HG03571 (cell line): ENCODE data around the gene SPRED2.

ENCODE experiments used
- ATAC-seq: cut with Tn5 transposase; IDR thresholded peaks from one replicate; pipeline ENCODE4 v1.9.1; 2021; ENCODE audit not compliant: unreplicated experiment

Gene SPRED2

GRCh38 chr2:65432227-65433190 lies at the start of gene SPRED2:
Gene SPRED2, minus strand, starts transcription at chr2:65432599. Its CDS starts 612 bp downstream, at chr2:65431987.
- ATAC-seq, result no peak

DNA sequence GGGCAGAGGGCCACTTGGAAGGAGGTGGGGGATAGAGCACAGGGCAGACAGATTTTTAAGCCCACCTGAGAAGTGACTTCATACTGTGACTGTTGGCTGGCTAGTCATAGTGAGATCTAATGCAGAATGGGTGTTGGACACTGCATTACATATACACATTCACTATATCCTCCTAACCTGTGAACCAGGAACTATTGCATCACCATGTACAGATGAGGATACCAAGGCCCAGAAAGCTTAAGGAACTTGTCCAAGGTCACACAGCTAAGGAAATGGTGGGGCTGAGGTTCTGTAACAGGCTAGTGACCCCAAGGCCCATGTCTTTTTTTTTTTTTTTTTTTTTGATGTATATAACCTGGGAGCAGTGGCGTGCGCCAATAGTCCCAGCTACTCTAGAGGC lies 49.6 kb upstream of the SPRED2 start:
- ATAC-seq, result no peak

DNA sequence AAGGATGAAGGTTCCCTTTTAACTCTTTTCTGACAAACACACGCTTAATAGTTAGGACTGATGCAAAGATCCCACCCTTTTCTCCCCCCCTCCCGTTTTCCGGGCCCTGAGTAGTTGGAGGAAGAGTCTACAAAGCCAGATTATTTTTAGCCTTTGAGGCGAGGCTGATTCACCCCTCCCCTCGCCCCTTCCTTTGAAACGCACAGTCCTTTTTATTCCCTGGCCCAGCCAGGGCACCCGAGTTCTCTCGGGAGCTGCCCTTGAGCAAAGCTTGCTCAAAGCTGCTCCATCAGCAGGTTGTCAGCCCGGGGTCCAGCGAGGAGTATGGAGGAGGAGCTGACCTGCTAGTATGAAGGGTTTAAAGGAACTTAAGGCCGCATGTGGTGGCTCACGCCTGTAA lies 47.1 kb upstream of the SPRED2 start:
- ATAC-seq, result no peak

DNA sequence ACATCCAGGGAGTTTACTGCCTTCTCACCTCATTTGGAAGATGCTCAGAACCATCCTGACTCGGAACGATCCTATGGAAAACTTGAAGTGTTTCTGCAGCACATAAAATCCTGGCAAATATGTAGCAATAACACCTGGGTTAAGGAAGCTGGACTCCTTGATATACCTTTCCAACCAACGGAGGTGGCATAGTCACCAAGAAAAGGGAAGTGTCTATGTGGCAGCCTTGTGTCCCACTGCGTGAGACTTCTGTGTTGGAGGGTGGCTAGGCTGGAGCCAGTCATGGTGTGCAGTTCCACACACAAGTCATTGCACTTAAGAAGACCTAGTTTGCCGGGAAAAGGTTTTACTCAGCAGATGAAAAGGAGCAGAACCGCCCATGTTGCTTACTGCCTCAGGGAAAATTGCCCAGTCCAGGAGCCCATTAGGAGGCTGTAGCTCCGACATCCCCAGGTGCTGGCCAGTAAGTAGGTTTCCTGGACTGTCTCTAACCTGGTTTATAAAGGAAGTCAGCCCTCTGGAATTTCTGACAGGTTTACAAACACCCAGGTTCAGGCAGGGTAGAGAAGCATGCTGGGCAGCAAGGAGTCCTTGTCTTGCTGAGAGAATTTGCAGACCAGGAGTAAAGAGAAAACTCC lies 46.2 kb upstream of the SPRED2 start:
- ATAC-seq, result no peak

- no peak for ATAC-seq
Observed at GRCh38 chr2:65477590-65477989, 45.2 kb upstream of the SPRED2 start.

DNA sequence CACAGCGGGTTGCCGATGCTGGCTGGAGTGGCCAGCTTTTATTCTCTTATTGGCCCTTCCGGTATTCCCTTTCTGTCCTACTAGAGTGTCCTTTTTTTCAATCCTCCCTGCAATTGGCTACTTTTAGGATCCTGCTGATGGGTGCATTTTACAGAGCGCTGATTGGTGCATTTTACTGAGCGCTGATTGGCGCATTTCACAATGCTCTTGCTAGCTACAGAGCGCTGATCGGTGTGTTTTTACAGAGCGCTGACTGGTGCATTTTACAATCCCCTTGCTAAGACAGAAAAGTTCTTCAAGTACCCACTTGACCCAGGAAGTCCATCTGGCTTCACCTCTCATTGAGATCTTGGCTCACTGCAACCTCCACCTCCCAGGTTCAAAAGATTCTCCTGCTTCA lies 44.4 kb upstream of the SPRED2 start:
- ATAC-seq, result no peak

DNA sequence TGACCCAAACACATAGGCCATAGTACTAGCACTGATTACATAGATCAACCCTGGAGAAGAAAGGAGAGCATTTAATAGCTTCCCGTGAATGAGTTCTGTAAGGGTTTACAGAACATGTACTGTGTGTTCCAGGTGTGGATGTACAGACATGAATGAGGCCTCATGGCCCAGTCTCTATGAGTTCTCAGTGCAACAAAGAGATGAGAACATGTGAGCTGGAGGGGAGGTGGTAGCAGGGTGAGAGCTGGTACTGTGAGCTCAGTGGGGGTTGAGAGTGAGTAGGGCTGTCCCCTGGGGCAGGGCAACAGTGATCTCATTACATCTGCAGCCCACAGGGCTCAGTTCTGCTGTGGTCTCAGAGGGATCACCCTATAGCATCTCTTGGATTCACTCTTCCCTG lies 42.6 kb upstream of the SPRED2 start:
- no peak for ATAC-seq

GRCh38 chr2:65473045-65473444 lies 40.6 kb upstream of the SPRED2 start:
- no peak for ATAC-seq

DNA sequence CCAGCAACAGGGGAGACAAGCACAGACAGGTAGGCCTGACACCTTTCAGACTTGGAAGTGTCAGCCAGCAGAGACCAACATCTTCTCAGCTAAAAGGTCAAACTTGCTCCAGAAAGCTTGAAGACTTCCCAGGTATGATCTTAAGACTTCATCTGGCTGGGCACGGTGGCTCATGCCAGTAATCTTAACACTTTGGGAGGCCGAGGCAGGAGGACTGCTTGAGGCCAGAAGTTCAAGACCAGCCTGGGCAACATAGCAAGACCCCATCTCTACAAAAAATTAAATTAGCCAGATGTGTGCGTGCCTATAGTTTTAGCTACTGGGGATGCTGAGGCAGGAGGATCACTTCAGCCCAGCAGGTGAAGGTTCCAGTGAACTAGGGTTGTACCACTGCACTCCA lies 39.0 kb upstream of the SPRED2 start:
- no peak for ATAC-seq

GRCh38 chr2:65466551-65466950 lies 34.2 kb upstream of the SPRED2 start:
- ATAC-seq, result no peak

GRCh38 chr2:65465857-65466256 lies 33.5 kb upstream of the SPRED2 start:
- no peak for ATAC-seq

DNA sequence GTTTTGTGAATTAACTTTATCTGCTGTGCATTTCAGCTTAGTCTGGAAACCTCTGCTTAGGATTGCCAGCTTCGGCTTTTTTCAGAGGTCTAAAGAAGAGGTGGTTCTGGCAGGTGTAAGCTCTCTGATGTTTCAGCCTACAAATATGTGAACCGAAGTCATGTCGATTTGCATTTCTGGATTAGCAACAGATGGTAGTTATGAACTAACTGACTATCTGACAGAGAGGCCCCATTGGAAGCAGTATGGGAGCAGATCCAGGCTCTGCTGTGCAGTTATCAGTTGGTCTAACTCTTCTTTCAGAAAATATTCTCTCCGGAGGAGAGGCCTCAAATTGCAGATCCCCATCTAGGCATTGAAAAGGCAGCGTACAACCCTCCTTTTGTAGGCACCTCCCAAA lies 32.7 kb upstream of the SPRED2 start:
- ATAC-seq, result no peak

DNA sequence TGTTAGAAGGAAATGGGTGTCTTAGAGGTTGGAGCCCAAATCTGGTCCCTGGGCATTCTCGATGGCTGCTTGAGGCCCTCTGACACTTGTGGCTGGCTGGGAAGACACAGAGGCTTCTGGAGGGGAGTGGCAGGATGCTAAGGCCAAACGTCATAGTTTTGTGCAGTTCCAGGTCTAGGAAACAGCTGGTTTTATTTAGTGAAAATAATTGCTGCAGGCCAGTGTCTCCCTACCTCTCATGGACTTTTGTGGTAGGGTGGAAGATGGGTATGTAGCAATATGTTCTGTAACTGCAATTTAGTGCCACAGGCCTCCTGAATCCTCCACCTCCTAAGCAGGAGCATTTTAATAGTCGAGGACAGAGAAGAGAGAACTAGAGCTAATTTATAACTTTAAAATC lies 32.2 kb upstream of the SPRED2 start:
- no peak for ATAC-seq

GRCh38 chr2:65458999-65459398 lies 26.6 kb upstream of the SPRED2 start:
- ATAC-seq, result no peak

DNA sequence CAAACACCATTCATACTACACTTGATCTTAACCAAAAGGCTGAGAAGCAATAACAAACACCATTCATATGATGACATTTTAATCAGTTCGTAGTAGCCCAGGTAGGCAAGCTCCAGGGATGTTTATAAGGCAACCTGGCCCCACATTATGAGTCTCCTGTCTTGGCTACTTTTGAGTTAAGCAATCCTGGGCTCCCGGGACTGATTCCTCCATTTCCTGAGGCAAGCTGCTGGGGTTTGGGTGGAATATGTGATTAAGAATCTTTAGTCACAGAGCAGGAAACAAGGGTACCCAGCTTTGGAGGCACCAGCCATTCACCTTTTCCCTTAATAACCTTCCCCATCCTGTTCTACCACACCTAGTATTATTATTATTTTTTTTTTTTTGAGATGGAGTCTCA lies 24.5 kb upstream of the SPRED2 start:
- no peak for ATAC-seq

- no peak for ATAC-seq
Observed at GRCh38 chr2:65456064-65456463, 23.7 kb upstream of the SPRED2 start.

DNA sequence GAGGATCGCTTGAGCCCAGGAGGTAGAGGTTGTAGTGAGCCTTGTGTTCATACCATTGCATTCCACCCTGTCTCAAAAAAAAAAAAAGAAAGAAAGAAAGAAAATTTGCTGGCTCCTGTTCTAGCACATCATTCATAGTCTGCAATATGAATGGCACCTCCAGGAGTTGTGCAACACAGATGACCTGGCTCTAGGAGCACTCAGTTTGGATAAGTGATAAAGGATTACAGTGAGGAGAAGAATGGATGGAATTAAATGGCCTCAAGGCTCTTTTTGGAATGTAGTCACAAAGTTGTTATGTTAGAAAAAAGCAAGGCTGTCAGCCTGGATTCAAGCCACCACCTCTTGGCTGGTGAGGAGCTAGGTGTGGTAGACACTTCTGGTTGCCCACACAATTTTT lies 21.5 kb upstream of the SPRED2 start:
- ATAC-seq, result no peak

DNA sequence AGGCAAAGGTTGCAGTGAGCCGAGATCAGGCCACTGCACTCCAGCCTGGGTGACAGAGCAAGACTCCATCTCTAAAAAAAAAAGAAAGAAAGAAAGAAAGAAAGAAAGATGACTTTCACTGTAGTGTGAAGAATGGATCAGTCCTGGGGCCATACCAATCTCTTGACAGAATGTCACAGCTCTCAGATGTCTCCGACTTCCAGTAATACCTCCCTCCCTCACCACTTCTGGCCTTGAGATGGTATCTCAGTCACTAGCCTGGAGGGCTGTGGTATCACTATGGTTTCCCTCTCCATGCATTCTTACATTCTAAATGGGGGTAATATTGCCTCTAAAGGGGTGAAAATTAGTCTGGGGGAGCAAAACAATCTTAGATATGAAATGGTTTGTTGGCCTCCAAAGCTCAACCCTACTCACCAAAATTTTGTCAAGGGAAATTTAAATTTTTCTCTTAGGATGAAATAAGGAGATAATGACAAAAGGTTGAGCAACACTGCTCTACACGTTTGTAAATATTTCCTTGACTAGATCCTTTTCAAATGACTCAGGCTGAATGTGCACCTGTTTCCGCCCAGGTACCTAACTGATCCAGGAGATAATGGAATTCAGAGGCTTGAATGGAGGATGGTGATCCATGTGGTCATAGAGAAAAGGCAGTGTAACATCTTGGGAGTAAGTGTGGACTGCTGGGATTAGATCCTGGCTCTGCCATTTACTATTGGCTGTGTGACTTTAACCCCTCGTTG lies 19.9 kb upstream of the SPRED2 start:
- no peak for ATAC-seq

- no peak for ATAC-seq
Observed at GRCh38 chr2:65450810-65451209, 18.4 kb upstream of the SPRED2 start.

- no peak for ATAC-seq
Observed at GRCh38 chr2:65450393-65450792, 18.0 kb upstream of the SPRED2 start.

DNA sequence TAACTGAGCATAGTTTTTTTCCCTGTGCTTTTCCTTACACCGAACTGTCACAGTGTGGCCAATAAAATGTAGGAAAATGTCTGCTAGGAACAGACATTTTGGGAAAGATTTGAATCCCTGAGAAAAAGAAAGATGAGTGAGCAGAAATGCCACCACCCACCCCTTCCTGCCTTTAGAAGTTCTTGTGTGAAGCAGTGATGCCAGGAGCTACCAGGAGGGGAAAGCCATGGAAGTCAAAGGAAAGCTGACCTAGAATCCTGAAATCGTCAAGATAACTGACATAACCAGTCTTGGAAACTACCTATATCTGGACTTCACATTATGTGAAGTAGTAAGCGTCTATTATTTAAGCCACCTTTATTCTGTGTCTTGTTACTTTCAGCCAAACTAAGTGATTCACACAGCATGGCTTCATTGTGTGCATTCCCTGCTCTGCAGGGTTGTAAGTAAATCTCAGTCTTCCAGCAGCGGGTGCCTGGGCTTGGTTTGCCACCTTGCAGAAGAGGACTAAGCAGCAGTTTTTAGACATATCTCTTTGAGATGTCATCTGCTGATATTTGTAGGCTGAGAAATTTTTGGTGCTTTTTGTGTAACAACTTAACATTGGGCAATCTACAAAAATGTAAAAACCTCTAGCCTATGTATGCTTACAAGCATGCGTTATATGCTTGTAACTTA lies 11.2 kb upstream of the SPRED2 start:
- ATAC-seq, result no peak
